ENCODE data around the gene PTH1R. TPM values are rescaled to one million over a fixed set of nuclear protein-coding genes. Genes with fewer than 3 reads are reported as not detected.
A peak's percentile ranks its signal among the peaks of the same experiment; 100 is the strongest.

PTH1R gene
- total RNA-seq, 1 donor from 2014 or later, result 25.5 TPM

DNA sequence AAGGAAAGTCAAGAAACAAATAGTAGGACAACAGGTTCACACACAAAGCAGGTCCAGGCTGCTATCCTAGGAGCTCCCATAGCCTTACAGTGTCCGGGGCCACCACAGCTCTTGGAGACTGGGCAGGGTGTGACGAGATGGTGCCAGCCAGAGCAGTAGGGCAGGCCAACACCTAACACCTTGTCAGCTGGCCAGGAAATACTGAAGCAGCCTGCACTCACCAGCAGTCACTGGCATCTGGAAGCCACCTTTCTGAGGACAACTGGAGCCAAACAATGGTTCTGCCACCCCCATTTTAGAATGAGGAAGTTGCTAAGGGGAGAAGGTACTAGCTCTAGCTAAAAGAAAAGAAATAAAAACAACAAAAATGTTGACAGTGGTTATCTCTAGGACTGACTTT, 51.8 kb downstream of the PTH1R start:
- no peak for DNase-seq (ENCODE audit: low spot score)

DNA sequence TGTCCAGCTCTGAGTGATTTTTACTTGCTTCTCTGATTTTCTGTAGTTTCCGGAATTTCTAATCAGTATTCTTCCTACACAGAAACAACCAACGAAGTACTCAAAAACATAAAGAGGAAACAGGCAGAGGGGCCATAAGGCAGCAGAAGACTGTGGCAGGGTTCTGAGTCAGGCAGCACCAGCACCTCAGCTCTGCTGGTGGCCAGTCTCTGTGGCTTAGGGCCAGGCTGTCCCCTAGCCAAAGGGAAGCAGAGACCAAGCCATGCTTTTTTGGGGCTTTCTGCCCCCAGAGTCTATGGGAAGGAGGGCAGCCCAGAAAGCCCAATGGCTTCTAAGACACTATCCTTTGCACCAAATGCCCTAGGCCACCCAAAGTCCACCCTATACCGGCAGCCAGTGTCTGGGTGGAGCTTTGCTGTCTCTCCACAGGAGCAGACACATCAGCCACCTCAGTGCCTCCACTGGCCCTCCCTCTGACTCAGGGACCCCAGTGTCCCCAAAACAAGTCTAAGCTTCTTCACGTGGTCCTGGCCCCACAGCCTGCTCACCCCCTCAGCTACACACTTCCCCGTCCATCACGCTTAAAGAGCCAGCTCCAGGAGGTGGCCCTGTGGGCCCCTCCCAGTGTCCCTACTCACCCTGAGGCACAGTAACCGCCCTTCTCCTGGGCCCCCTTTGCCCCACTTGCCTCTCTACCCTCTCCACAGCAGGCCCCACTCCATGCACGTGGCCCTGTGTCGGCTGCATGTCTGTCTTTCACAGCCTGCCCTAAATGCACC, 52.8 kb downstream of the PTH1R start:
- no peak for DNase-seq (ENCODE audit: low spot score)

DNA sequence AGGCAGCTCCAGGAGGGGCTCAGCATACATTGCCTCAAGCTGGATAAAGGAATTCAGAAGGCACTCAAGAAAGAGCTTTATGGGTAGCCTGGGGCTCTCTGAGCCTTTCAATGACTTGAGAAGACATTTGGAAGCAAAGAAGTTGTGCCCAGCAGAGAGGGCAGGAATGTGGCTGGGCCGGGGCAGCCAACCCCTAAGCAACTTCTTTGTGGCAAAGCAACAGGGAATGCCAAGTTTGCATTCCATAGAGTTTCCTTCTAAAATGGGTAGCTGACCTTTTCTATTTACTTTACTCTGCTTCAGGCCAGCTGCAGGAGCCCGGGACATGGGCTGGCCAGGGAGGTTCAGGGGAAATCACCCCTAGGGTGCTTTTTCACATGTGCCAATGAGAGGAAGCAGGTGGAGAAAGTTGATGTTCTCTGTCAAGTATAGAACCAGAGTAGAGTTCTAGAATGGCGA, 53.5 kb downstream of the PTH1R start:
- DNase-seq (ENCODE audit: low spot score), result peak; percentile 33

DNA sequence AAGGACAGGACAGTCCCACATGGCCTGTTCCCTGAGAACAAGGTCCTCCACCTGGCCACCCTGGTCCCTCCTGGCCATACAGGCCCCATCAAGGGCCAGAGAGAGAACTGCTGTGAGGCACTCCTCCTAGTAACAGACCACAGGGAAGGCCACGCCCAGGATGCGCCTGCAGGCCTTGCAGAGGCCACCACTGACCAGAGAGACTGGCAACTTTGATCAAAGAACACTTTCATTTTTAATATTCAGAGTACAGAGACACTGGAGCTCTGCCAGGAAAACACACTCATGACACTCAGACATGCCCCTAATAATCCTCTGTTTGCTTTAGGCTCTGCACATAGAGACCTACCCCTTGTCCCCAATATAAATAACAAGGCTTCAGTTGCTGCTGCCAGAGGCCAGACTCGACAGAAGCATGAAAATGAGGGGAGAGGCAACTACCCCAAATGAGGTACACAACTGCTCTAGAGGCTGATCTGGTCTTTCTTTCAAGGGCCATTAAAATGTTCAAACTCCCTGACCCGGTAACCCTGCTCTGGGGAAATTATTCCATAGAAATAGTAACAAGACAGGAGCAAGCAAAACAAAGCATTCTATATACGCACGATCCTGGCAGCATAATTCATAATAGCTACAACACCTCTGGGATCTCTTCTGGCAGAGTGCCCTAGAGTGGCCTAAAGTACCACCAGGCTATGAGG, 54.3 kb downstream of the PTH1R start:
- DNase-seq (ENCODE audit: low spot score), result peak; percentile 36

DNA sequence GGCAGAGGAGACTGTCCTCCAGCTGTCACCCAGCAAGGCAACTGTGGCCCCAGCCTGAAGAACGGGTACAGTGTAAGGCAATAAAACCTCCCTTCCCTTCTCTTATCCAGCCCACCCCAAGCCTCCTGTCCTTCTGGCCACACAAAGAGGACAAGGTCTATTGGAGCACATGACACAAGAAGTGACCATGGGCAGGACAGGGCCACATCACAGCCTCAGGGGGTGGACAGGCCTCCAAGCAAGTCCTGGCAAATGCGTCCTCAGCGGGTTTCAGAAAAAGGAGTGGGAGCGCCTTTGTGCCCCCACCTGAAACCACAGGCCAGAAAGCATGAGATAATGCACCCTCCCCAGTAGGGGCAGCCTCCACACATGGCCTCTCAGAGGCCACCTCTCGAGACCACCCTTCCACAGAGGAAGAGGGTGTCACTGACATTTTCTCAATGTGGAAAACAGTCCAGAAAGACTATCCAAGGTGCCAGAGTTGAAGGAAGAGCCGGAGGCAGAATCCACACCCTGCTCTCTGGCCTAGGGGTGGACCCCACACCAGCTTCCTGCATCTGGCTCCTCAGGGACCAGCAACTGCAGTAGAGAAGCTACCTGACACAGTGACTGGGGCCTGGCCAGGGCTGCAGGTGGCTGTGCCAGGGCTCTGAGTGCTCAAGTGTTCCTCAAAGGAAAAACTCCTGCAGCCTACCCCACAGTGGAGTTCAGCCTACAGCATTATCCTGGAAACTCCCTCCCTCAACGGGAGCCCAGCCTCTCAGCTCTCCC, 55.1 kb downstream of the PTH1R start:
- no peak for DNase-seq (ENCODE audit: low spot score)

DNA sequence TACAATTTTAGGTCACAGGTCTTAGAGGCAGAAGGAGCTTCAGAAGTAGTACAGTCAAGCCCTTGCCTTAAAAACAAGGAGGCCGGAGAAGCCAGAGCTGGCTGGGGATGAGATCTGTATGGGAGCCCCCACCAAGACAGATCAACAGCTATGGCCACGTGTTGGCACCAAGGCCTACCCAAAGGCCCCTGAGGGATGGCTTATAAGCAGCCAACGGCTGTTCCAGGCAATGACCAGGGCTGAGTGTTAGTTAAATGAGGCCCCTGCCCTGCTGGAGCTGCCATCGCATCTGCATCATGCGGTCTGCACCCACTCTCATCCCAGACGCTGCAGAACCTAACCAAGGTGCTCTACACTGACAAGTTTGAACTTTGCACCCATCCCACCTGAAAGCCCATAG, 55.7 kb downstream of the PTH1R start:
- DNase-seq (ENCODE audit: low spot score), result no peak

DNA sequence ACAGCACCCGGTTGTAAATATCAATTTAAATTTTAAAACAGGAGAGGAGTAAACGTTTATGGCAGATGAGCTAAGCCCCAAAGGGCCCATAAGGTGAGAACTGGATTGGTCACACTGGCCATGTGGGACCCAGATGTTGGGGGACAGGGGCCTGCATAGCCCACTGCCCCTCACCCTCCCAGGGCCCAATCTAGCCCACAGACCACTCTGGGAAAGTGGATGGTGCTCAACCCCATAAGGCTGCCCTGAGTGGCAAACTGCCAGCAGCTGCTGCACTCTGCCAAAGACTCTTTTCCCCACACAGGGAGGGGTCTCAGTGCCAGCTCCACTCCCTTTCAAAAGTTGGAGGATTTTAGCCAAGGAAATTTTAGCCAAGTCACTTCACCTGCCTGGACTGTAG, 56.6 kb downstream of the PTH1R start:
- no peak for DNase-seq (ENCODE audit: low spot score)

DNA sequence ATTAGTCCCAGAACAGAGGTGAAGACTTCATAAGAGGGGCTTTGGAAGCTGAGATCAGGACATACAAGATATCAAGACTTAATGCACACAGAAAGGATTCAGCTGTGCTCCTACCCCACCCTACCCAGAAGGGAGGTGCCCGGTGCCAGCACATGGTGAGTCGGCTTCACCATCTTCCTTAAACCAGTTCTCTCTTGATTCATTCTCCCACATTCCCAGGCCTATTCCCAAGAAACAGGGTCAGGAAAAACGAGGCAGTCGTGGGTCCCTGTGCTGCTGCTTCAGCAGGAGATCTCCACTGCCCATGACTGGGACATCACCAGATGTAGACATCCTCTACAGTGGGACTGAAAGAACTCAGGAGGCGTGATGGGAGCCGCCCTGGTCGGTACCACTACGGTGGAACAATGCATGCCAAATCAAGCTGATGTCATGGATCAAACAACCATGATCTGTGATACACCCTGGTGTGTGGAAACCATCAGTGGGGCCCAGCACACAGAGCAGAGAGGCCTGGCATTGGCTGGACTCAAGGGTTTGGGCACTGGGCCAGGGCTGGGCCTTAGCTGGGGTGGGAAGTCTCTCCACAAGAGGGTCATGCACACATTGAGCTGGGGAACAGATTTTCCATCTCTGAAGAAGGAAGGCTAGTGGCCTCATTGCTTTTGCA, 57.1 kb downstream of the PTH1R start:
- DNase-seq (ENCODE audit: low spot score), result peak; percentile 74

DNA sequence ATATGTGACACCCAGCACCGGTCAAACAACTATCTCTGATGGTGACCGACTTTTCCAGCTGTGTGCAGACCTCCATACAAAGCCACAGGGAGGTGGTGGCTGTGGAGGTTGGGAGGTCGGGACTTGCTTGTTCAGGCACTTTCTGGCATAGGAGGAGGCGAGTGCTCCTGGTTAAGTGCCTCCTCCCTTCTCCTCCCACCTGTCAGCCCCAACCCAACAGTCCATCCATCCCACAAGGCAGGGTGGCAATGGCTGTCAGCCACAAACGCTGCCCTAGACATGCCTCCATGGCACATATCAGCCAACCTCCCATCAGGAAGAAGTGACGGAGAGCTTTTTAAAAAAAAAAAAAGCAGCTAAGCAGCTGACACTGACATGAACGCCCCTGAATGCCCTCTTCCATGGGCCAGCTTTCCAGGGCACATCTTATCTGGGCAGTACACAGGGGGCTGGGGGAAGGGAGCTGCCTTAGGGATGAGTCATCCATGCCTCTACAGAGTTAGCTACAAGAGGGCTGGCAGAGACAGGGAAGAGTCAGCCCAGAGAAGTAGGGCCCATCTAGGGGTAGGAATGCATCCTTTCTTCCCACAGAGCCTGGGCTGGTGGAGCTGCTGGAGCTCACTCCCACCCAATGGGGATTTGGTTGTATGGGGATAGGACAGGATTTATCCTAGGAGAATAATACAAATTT, 57.8 kb downstream of the PTH1R start:
- DNase-seq (ENCODE audit: low spot score), result peak; percentile 97

DNA sequence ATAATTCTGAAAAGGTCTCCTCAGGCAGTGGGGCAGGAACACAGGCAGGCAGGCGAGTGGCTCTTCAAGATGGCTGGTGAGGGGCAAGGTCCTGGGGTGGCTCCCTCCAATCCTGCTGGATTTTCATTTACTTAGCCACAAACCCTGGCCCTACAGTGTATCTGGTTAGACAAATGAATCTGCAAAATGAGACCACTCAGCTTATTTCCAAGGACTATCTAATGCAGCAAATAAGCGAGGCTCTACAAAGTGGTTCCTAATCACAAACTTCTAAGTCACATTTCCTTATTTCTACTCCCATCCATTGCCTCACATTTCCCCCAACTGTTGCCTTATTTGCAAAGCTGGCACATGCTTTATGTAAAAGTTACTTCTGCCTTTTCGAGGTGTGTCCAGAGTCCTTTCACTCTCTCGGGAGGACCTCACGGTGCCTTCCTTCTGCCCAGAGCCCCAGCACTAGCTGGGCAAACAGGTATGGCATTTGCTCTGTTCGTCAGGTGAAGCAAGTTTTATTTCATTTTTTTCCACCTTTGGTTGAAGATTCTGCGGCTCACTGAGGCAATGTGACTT, 58.6 kb downstream of the PTH1R start:
- DNase-seq (ENCODE audit: low spot score), result no peak

DNA sequence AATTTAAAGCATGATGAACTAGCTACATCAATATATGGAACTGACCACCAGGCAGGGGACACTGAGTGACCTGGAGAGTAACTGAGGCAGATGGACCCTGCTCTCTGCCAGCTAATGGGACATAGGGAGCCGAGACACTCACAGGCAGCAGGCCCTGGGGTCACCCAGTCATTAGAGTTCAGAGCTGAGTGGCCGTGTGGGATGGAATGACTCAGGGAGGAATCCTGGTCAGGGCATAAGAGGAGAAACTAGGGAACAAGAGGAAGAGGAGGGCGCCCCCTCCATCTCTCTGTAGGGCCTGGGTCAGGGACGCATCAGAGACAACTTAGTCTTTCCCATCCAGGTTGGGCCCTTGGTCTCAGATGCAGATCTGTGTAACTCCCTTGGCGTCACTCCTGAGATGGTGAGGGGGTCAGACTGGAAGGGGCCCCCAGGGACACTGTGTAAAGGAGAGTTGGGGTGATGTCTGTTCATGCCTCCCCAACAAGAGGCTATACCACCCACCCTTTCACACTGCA, 59.3 kb downstream of the PTH1R start:
- DNase-seq (ENCODE audit: low spot score), result no peak

DNA sequence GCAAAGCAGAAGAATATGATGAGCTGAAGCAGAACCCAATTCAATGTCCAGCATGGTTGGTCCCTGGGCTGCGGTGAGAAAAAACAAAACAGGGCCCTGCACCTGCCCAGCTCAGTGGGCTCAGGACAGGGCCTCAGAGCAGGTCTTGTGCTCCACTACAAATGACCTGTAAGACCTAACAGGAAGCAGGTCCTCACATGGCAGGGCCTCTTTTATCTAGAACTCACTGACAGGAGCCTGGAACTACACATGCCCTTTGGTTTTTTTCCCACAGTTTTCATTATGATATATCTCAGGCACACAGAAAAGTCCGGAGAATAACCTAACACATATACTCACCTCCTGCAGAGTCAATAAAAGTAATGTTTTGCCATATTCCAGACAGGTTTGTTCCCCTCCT, 60.6 kb downstream of the PTH1R start:
- DNase-seq (ENCODE audit: low spot score), result no peak

DNA sequence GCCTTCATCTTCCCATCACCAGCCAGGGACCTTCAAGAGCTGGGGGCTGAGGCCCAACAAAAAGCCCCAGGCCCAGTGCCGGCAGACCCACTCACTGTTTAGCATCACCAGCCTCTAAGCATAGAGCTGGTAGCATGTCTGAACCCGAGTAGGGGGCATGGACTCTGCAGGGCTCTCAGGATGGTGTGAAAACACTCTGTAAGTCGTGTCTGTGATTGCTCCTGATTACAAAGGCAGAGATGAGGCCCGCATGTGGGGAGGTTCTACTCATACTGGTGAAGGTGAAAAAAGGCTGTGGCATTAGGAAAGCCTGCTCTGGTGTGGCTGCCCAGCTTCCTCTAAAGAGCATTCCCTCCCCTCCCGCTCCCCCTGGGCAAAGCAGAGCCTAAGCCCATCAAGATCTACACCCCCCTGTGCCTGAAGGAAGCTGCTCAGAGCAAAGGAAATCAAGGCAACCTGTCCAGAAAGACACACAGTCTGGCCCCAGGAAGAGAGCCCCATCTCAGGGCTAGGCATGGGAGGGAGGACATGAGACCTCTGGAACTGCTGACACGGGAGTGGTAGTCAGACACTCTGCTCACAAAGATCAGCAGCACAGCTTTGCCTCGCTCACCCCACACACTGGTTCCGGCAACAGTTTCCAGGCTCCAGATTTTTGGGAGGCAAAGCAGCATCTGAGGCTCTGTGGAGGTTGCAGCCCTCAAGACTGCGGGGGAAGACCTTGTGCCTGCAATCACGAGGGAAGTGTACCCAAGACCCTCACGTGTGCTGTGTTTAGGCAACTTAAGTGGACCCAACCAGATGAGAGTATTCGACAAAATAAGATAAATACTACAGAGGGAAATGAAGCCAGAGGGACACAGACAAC, 62.3 kb downstream of the PTH1R start:
- no peak for DNase-seq (ENCODE audit: low spot score)

DNA sequence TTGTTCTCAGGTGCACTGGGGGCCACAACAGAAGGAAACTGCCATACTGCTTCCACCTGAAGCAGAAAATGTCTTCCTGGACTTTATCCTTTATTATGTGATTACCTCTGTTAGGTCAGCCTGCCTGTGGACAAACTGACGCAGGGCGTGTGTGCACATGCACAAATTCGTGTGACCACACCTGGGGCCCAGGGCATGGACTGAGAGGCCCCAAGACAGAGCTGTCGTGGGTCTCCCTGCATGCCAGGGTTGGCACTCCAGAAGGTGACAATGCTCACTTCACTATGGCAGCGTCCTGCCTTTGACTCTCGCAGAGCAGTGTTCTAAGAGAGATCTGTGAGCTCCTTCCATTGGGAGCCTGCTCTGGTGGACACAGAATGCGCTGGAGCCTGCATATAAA, 64.6 kb downstream of the PTH1R start:
- no peak for DNase-seq (ENCODE audit: low spot score)

DNA sequence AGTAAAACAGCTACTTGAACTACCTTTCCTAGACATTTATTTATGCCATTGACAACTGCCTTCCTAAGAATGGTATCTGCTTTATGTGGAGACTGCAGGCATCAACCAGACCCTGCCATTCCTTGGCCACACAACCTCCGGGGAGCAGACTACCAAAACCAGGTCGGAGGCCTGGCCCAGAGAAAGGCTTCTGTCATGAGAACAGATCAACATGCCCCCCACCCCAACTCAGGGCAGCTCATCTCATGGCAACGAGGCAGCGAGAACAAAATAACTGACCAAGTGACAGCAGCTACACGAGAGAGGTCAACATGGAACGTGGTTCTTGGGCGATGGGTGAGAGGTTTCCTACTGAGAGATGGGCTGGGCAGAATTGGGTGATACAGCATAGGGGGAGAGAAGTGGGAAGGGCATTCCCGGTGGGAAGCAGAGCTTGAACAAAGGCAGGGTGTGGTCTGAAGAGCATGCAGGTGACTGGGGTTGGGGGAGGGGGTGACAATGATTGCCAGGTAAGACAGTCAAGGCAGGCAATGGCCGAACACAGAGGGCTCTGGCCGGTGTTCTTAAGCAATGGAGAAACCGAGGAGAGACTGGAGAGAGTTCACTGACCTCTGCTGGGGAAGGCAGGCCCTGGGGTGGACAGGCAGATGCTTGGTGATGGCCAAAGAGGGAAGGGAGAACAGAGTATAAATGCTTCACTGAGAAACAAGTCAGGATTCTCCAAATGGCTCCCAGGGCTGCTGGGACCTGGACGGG, 65.1 kb downstream of the PTH1R start:
- no peak for DNase-seq (ENCODE audit: low spot score)

DNA sequence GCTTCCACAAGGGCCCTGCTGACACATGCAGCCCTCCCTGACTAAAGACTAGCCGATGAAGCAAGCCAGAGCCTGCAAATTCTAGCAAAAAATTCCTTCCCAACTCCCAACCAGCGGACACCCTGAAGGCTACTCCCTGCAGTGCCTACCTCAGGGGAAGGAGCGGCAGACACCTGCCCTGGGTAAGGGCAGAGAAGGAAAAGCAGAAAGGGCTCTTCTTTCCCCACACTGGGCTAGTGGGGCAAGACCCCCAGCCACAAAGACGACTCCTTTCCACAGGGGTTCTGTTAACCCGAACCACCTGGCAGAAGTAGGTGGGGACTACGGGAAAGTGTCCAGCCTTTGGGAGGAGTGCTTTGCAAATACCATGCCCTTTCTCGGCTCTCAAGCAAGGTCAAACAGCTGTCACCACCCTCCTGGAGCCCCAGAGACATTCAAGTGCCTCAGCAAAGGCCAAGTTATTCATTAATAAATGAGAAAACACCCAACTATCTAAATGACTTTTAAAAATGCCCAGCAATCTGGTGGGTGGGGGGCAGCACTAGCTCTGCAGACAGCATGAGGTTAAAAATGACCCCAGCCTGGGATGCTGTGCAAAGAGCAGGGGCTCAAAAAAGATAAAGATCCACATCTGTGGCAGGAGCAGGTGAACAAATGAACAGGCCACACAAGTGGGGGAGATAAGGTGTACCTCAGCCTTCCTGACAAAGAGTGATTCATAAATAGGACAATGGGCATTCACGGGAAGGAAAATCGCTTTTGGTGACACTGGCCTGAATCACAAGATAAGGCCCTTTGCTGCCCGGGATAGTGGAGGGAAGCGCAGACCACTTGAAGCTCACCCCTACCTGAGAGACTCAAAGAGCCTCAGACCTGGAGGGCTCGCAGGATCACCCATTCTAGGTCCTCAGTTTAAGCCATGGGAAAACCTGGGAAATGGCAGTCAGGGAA, 66.0 kb downstream of the PTH1R start:
- DNase-seq (ENCODE audit: low spot score), result no peak

DNA sequence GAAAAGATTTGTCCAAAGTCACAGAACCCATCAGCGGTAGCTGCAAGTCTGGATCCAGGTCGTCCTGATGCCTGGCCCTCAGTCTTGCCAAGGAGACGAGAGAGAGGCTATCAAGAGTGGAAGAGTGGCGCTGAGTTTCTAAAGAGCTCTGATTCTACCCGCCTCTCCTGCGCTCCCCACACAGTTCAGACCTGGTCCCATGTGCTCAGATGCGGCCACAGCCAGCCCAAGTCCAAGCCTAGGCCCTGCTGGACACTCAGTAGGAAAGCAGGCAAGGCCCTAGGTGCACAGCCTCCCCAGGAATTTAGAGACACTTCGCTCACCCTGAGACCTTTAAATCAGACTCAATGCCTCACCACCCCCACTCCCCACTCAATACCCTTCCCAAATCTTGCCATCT, 66.7 kb downstream of the PTH1R start:
- no peak for DNase-seq (ENCODE audit: low spot score)

DNA sequence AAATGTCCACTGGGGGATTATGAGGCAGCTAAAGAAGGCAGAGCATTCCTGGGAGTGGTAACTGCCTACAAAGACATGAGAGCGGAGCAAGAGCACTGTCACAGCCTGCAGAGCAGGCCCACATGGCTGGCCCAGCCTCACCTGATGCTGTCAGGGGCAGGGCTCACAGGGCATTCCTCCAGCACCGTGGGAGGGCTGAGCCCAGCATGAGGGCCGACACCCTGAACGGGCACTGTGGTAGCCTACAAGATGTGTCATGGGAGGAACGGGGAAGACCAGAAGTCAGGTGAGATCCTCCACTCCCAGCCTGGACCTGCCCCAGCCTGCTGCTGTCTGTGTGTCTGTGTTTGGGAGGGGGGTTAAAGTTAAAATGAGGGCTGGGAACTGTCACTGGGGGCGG, 68.9 kb downstream of the PTH1R start:
- DNase-seq (ENCODE audit: low spot score), result no peak
